Sigmoid colon (tissue), 4 donors: Measurements from ENCODE around the gene SPATA33.

Experiments
- POLR2AphosphoS5 ChIP-seq, 4 donors: sonication (generic); formaldehyde crosslinking; IDR thresholded peaks; one replicate each; pipeline ENCODE4 v1.6.1; 2017; ENCODE audit warnings: antibody characterized with exemption in 4 of 4
- TF ChIP-seq, protein P1 (sequence below), 4 experiments: fragments of 450-650 bp in 3 of 4; fragments of 200-600 bp in 1 of 4; IDR thresholded peaks; one replicate each; pipeline ENCODE4 v1.5.1; 2016 to 2019; ENCODE audit warnings: antibody characterized with exemption in 4 of 4, mild to moderate bottlenecking in 3 of 4, moderate library complexity in 2 of 4

DNA sequence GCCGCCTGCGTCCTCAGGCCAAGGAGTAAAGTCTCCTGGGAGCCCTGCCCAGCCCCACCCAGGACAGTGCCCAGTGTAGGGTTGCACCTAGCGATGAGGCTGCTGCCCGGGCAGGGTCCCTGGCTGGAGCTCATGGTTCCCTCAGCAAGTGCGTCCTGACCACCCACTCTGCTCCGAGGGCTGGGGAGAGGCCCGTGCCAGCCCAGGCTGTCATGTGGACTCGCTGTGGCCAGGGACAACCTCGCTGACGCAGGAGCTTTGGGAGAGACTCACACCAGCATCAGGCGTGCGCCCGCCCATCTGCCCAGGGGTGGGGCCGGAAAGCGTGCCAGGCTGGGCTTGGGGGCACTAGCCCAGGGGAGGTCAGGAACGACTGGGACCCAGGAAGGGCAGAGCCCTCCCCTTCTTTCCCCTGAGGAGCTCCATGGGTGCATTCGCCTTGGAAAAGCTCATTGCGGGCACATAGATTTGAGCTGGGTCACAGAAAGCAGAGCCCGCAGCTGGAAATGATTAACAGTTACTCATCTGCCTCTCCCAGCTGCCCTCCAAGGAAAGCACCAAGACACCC lies 24.5 kb upstream of the SPATA33 start:
- TF ChIP-seq, protein P1, sequence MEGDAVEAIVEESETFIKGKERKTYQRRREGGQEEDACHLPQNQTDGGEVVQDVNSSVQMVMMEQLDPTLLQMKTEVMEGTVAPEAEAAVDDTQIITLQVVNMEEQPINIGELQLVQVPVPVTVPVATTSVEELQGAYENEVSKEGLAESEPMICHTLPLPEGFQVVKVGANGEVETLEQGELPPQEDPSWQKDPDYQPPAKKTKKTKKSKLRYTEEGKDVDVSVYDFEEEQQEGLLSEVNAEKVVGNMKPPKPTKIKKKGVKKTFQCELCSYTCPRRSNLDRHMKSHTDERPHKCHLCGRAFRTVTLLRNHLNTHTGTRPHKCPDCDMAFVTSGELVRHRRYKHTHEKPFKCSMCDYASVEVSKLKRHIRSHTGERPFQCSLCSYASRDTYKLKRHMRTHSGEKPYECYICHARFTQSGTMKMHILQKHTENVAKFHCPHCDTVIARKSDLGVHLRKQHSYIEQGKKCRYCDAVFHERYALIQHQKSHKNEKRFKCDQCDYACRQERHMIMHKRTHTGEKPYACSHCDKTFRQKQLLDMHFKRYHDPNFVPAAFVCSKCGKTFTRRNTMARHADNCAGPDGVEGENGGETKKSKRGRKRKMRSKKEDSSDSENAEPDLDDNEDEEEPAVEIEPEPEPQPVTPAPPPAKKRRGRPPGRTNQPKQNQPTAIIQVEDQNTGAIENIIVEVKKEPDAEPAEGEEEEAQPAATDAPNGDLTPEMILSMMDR (IDR thresholded peaks at IDR 0.05) = no peak
- no peak for TF ChIP-seq POLR2AphosphoS5 (IDR thresholded peaks at IDR 0.05)
